ENCODE measurements around the gene NUTM1. TPM values are rescaled to one million over a fixed set of nuclear protein-coding genes. Genes with fewer than 3 reads are reported as not detected.

NUTM1 gene
- total and polyA plus RNA-seq, 2 of the 13 experiments (the other 11 are each of a cell fraction or from before 2014, with no cell fraction given): not detected

- TF ChIP-seq HMGXB3 (CRISPR knock-in tag; IDR thresholded peaks at IDR 0.05; ENCODE audit: borderline replicate concordance) (0 out of 2 replicates have a peak, but pooled peaks have one; percentile 56), ZNF296 (CRISPR knock-in tag; conservative IDR thresholded peaks at IDR 0.05) (no peak), HOXA5 (CRISPR knock-in tag; IDR thresholded peaks at IDR 0.05) (0 out of 2 replicates have a peak, but pooled peaks have one; percentile 71), IRF9 (CRISPR knock-in tag; IDR thresholded peaks at IDR 0.05; ENCODE audit: borderline replicate concordance) (0 out of 2 replicates have a peak, but pooled peaks have one; percentile 23), NFIC (IDR thresholded peaks at IDR 0.05; ENCODE audit: low read length) (no peak), CEBPZ (IDR thresholded peaks at IDR 0.05; ENCODE audit: low read length) (no peak), THAP11 (CRISPR knock-in tag; IDR thresholded peaks at IDR 0.05) (peak; percentile 93), ZMYM4 (CRISPR knock-in tag; IDR thresholded peaks at IDR 0.05) (peak; percentile 91), MED13 (CRISPR knock-in tag; IDR thresholded peaks at IDR 0.05) (no peak), SUZ12 (IDR thresholded peaks at IDR 0.05; ENCODE audit: low read depth, low read length) (no peak), ZNF350 (CRISPR knock-in tag; IDR thresholded peaks at IDR 0.05; ENCODE audit: borderline replicate concordance, low read depth) (peak; percentile 91), STAT6 (CRISPR knock-in tag; IDR thresholded peaks at IDR 0.05; ENCODE audit: borderline replicate concordance) (no peak), SMC3 (IDR thresholded peaks at IDR 0.05; ENCODE audit: low read length) (peak; percentile 77)
Measured at GRCh38 chr15:34342737-34343575, at the start of gene NUTM1, which contains the start of gene NOP10 (continued).
